GM21528 (cell line): Measurements from ENCODE around the gene PHGDH.

ENCODE experiments used
- ATAC-seq: cut with Tn5 transposase; IDR thresholded peaks from one replicate; pipeline ENCODE4 v1.9.1; 2021; ENCODE audit warnings: mild to moderate bottlenecking, moderate library complexity; ENCODE audit not compliant: unreplicated experiment, low FRiP score

Gene PHGDH

DNA sequence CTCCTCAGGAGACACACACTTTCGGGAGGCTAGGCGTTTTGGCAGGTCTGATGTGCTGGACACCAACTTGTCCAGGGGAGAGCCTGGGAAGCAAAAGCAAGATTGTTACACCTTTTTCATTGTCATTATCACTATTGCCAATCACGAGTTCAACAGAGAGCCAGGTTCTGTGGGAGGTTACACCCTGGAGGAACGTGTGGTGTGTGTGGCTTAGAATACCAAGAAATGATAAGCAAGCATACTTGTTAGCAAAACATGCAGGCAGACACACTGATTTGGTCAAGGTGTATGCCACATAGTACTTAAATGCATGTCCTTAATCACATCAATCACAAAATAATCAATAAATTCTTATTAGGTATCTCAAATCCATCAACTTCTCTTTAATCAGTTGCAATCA lies 40.9 kb downstream of the PHGDH start:
- ATAC-seq, result no peak

DNA sequence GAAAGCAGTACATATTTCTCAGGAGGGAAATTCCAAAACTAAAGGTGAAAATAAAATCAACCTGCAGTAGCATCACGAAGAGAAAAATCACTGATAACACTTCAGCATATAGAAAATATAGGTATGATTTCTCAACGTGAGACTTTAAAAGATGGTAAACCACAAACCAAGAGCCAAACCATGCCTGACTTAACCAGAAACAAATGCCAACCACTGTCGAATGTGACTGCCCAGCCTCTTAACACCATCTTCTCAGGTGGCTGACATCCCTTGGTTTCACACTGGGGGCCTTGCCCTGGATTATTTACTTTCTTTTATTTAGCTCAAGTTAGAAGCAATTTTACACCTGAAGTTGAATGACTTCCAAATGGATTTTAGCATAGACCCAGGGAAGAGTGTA lies 46.9 kb downstream of the PHGDH start:
- ATAC-seq, result no peak

DNA sequence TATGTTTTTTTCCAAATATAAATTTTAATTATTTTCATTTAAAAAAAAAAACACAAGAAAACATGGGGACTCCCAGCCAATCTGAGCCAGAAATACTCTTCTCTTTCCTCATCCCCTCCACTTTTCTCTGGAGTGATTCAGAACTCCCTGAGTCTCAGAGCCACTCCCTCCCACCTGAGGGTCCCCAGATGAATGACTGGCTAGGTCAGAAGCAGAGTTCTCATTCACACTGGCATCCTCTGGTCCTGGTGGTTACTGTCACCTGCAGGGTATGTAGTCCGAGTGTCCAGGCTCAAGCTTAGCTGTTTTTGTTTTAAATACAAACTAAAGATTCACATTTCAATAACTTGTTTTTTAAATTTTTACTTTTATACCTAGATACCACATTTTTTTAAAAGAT lies 50.7 kb downstream of the PHGDH start:
- ATAC-seq, result no peak

DNA sequence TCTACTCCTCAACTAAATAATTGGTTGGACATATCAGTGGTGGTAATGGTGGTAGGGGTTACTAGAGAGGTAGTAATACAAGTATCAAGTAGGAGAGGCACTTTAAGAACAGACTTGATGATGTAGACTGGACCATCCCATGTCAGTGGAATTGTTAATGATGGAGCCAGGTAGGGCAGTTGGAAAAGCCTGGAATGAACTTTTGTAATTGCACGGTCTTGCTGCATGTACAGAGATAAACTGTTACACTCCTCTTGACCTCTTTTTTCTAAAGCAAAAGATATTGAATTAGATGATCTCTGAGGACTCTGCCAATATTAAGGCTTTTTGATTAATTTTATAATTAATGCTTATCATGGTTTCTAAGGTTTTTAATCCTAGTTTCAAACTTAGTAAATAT lies 51.2 kb downstream of the PHGDH start:
- ATAC-seq, result no peak

DNA sequence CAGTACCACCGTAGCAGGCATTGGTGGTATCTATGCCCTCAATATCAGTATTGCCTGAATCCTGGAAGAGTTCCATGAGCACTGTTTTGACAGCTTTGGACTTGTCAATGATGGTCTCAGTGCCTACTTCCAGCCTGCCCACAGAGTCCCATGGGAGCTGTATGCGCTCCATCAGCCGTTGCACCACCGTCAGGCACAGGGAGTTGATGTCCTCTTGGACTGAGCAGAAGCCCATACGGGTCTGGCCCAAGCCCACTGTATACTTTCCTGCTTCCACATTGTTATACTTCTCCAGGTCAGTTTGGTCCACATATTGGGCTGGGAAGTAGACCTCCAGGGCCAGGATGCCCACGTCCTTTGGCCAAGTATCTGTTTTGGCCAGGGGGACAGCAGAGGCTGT lies 52.5 kb downstream of the PHGDH start:
- ATAC-seq, result no peak

DNA sequence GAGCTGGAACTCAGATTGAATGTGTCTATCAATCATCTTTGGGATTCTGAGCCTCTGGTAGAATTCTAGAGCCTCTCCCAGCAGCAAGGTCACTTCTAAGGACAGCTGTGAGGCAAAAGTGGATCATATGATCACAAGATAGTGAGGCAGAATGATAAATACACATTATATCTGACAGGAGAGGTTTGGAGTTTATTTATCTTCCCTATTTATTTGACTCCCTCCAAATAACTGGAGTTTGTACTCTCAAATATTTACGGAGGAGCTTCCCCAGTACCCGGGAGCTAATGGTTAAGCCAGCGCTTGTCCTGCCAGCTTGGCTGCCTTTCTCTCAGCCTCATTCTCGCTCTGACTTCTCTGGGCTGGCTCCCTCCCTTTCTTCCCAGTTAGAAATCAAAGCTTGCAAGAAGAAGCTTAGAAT lies 54.6 kb downstream of the PHGDH start:
- no peak for ATAC-seq

DNA sequence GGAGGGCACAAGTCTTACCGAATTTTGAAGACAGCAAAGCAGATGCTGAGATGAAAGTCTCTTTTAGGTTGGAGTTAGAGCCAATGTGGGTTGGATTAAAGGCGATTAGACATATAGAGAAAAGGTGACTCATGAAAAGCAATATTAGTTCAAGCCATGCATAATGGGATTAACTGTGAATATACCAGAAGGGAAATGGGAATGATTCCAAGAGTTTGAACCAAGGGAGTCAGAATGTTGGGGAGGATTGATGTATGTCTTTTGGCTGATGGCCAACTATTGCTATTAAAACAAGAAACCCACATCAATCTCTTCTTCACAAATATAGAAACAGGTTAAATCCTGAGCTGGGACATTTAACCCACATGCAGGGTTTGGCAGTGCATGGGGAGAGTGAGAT lies 55.8 kb downstream of the PHGDH start:
- no peak for ATAC-seq

DNA sequence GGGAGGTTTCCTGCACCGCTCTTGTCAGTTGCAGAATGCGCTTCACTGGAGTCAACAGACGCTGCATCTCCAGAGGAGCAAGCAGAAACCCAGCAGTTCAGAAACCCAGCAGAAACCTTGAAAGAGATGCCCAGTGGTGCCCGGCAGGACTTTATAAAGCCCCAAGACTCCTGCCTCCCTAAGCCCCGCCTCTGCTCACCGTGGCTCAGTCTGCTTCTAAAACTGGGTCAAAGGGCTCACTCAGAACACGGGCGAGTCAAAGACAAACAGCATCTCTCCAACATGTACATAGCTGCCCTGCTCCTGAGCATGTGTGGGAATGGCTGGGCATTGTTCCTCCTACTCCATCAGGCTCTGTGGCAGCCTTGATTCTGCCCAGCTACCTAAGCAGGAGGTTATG lies 57.0 kb downstream of the PHGDH start, which contains the start of gene HMGCS2:
Gene HMGCS2 (minus strand): TSS at position 128 of the 400 bp plus-strand sequence. CDS start 61 bp downstream, at position 67.
- no peak for ATAC-seq

DNA sequence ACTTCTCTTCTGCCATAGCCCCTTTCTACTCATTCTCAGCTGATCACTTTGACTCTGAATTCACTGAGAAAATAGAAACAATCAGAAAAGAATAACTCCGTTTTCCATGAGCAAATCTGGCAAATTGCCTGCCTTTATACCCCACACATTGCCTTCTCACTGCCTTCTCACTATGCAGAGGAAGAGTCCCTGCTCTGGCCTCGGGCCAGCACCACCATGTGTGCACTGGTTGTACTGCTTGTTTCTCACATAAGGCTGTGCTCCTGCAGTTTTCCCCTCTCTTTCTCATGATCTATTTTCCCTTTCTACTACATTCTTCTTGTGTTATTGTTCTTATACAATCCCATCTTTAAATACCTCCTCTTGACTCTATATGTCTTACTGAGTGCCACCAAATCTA lies 59.3 kb downstream of the PHGDH start:
- ATAC-seq, result no peak

DNA sequence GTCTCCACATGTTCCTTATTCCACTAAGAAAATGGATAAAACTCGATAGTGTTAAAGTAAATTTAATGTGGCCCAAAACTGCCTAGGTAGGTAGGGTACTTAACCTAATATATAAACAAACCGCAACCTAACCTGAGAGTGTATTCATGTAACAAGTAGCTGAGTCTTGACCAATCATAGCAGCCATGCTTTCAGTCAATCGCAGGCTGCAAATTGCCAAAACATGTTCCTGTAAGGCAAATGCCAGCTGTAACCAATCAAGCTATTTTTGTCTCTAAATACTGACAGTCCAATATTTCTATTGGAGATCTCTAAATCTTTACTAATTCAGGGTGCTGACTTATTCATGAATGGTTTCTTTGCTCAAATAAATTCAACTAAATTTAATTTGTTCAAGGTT lies 60.0 kb downstream of the PHGDH start:
- ATAC-seq, result no peak

DNA sequence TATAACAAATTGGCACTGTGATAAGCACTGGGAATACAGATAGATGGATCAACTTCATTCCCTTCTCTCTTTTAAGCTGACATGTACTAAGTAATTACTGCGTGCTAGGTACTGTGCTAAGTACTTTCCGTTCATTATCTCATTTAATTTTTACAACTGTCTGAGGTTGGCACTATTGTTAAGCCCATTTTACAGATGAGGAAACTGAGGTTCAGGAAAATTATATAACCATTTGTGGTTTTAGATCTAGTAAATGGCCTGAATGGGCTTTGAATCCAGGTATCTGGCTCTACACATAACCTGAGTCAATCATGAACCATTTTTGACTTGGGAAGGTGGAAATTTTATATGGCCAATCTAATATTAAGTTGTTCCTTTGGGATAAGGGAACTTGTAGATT lies 60.6 kb downstream of the PHGDH start:
- no peak for ATAC-seq

DNA sequence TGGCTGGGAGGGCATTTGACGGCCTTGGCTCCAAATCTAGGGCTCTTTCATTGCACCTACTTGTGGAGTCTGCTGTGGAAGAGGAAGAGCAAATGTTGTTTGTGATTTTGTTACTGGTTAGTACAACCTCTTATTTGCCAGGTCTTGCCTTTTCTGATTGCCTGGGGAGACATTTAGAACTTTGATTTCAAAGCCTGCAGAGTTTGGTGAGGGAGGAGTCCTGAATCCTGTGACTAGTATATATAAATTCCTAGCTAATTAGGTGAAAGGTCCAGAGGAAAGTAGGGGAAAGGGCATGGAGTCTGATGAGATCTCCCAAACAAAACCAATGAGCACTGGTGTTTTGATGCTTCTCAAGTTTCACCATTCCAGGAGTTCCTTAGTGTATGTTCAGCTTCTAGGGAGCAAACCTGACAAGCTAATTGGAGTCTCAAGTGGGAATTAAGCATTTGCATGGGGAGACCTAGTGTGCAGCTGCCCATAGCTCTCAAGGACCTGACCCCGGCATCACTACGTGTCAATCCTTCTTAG lies 62.0 kb downstream of the PHGDH start:
- ATAC-seq, result no peak

DNA sequence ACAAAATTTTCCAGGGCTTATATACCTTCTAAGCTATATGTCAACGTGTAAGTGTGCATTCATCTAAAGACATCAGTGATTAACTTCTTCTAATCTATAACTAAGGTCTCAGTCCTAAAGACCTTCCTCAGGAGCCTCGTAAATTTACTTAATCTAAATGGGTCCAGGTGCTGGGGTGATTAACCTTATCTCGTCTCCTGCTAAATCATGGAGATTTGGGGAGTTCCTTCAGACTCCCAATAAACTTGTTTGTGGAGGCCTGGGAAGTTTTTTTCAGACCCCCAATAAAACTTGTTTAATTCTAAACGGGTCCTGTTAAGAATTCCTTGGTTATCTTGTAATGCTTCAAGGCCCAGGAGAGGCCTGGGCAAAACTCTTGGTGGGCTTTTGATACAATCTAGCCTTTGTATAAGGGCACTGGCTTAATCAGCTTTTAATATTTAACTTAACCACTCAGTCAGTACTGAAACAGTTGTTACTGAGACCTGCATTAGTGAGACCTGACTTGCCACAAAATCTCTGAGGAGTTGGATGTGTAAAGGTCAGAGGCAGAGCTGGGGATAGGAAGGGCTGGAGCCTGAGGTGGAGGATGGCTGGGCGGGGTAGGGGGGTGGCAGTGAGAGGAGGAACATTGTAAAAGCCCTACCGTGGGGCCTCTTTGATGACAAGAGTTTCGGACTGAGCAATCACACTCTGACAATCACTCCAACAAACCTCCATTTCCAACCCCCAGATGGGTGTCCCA lies 63.2 kb downstream of the PHGDH start:
- ATAC-seq, result no peak

DNA sequence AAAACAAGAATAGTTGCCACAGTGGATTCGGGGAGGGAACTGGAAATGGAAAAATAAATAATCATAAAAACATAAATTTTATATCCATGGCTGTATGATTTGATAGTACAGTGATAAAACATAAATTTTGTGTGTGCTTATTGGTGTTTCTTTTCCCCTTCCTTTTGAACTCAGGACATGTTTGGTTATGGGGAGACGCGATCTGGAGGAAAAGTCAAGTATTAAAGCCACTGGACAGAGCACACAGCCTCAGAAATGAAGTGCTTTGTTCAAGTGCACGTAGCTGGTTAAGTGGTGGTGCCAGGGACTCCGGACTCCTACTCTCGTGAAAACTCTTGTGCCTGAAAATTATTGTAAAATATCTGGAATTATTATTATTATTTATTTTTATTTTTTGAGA lies 66.6 kb downstream of the PHGDH start:
- no peak for ATAC-seq

DNA sequence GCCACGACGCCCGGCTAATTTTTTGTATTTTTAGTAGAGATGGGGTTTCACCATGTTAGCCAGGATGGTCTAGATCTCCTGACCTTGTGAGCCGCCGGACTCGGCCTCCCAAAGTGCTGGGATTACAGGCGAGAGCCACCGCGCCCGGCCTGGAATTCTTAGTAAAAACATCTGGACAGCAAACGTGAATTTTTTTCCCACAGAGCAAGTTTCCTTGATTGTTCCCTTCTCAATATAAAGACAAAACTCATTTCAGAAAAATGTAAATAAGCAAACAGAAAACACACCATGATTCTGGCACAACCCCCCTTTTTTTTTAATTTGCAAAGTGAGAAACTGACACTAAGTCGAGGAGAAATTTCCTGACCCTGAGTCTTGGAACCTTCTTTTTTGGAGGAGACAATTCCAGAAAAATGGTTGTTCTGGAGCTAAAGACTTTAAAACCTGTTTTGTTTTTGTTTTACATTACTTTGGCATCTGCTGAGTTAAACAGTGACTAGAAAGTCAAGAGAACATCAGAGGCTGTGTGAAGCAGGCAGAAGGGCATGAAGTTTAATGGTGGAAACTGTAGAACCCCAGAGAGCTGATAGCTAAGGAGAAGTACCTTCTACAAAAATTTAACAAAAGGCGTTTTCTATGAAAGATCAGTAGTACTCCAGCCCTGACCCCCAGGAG lies 67.3 kb downstream of the PHGDH start:
- ATAC-seq, result no peak

DNA sequence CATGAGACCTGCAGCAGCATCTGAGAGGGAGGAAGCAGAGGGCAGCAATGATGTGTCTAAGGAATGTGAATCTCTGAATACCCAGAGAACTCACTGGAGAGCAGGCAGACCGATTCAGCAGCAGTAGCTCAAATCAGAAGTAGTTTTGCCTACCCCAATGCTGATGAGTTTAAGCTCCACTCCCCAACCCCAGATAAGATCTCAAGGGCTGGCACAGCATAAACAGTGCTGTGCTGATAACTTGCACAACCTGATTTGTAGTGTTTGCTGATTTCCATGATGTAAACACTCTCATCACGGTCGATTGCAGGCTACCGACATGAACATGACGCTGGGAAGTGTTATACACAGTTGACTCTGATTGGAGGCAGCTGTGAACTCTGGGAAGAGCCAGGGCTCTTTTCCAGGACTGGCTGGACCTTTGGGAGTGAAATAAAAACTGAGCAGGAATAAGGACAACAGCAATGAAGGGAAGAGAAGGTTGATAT lies 68.2 kb downstream of the PHGDH start:
- no peak for ATAC-seq

DNA sequence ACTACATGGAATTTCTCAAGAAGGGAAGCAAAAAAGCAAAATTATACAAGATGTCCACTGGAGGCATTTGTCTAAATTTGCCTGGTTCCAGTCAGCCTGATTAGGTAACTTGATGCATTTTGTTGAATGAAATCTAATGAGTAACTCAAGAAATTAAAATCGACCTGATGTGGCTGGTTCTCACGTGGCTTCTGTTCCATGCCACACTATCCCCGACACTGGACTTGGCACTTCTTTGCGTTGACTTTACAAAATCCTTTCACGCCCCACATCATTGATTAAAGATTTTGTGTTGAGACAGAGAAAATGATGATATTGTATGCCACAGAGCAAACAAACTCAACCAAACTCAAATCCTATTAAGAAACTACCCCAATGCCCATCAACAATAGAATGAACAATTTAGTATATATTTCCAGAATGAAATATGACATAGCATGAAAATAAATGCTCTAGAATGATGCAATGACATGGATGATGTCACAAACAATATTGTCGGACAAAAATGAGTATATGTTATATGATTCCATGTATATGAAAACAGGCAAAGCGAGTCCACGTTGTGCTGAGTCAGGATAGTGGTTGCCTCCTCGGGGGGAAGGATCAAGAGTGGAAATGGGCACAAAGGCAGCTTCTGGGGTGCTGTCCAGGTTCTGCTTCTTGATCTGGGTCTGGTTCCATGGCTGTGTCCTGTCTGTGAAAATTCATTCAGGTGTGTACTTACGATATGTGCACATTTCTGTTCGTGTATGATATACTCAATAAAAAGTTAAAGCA lies 69.9 kb downstream of the PHGDH start:
- ATAC-seq, result no peak

DNA sequence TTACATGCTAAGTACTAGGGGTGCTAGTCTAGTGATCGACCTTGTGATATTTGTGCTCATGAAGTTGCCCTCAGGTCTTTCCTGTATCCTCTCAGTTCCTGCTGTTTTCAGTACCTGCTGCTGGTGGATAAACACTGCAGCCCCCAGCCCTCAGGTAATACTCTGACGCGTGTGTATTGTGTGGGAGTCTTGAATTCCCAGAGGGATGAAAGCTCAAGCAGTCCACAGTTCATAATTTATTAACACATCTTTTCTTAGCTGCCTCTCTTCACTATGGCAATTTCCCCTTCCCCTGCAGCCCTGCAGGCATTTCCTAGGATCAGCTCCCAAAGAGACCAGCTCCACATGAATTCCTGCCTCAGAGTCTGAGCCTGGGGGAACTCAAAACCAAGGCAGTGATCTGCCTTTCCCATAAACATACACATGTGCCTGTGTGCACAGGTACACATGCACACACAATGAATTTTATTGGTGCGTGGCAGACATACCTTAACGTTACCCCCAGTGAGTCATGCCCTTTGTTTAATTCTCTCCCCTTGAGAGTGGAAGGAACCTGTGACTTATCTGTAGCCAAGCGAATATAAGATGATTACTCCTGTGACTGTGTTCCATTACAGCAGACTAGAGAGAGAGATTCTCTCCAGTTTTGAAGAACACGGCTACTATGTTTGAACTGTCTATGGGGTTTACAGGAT lies 71.0 kb downstream of the PHGDH start:
- no peak for ATAC-seq

DNA sequence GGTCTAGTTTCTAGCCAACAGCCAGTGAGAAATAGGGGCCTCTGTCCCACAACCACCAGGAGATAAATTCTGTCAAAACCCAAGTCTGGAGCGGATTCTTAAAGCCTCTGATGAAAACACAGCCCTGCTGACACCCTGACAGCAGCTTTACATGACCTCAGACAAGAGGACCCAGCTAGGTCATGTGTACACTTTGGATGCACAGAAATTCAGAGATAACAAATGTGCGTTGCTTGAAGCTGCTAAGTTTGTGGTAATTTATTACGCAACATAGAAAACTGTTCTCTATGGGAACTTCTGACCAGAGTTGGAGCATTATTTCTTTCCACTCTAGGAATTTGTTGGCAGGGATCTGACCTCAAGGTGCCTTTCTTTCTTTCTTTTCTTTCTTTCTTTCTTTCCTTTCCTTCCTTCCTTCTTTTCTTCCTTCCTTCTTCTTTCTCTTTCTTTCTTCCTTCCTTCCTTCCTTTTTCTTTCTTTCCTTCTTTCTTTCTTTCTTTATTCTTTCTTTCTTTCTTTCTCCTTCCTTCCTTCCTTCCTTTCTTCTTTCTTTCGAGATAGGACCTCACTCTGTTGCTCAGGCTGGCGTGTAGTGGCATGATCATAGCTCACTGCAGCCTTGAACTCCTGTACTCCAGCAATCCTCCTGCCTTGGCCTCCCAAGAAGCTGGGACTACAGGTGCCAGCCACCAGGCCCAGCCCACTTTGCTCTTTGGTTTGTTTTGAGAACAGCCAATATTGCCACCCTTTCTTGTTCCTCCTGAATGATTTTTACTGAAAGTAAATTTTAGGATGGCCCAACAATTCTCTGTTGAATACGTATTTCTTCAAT lies 71.8 kb downstream of the PHGDH start:
- ATAC-seq, result no peak
